Activated naive CD4-positive, alpha-beta T cell treated with anti-CD3 and anti-CD28 coated beads, Interleukin-2, amount 10 ng/mL, durations not matched to agents 7 days and 5 days (primary cell): Measurements from ENCODE around the gene FOXO3B.
"Not testable (repeated sequence)": the region's sequence is repeated elsewhere in the genome, so short reads cannot be mapped to it uniquely, and the experiment has no call there.

Experiments
- CTCF ChIA-PET: fragments of 350-600 bp; sonication (Branson Sonifier 250); formaldehyde crosslinking; loops from one replicate; lab custom pipeline; 2021; ENCODE audit warnings: antibody characterized with exemption; lab: Charles Lee
- DNase-seq: peaks from one replicate; pipeline ENCODE4 v3.0.0-alpha.2; 2020
- H3K27ac Mint-ChIP-seq: one replicate; pipeline ENCODE4 v1.8.0; 2021; ENCODE audit warnings: mild to moderate bottlenecking, moderate library complexity, mixed read lengths
- H3K27me3 Mint-ChIP-seq: one replicate; pipeline ENCODE4 v1.8.0; 2021; ENCODE audit warnings: mild to moderate bottlenecking, mixed read lengths
- H3K36me3 Mint-ChIP-seq: one replicate; pipeline ENCODE4 v1.8.0; 2021; ENCODE audit warnings: mixed read lengths
- H3K4me1 Mint-ChIP-seq: one replicate; pipeline ENCODE4 v1.8.0; 2021; ENCODE audit warnings: mixed read lengths
- H3K4me3 Mint-ChIP-seq: one replicate; pipeline ENCODE4 v1.8.0; 2021; ENCODE audit warnings: mild to moderate bottlenecking, moderate library complexity, mixed read lengths
- H3K9me3 Mint-ChIP-seq: one replicate; pipeline ENCODE4 v1.8.0; 2021; ENCODE audit warnings: mixed read lengths

Gene FOXO3B

DNA sequence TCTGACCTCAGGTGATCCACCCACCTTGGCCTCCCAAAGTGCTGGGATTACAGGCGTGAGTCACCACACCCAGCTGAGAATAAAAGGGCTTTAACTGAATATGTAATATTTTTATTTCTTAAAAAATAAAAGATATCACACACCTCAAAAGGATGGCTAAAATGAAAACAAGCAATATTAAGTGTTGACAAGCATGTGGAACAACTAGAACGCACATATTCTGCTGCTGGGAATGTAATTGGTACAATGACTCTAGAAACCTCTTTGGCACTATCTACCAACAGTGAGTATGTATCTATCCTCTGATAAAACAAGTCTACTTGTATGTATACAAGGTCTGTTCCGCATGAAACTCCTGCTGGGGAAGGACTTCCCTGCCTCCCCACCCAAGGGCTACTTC, 5.2 kb downstream of the FOXO3B start:
- H3K9me3 Mint-ChIP-seq, H3K4me3 Mint-ChIP-seq, H3K4me1 Mint-ChIP-seq, DNase-seq, CTCF ChIA-PET, H3K27me3 Mint-ChIP-seq, H3K27ac Mint-ChIP-seq: not testable (repeated sequence)
- peaks cover 19% of the 10 kb centered on the region for H3K36me3 Mint-ChIP-seq

- H3K36me3 Mint-ChIP-seq, result peaks cover 35% of the 10 kb centered on the region
These were observed 9.5 kb downstream of the FOXO3B start for GRCh38 chr17:18672395-18673227.

GRCh38 chr17:18668625-18669024, 13.5 kb downstream of the FOXO3B start:
- H3K4me3 Mint-ChIP-seq, CTCF ChIA-PET, H3K4me1 Mint-ChIP-seq, H3K27ac Mint-ChIP-seq, DNase-seq, H3K27me3 Mint-ChIP-seq: not testable (repeated sequence)
- Mint-ChIP-seq H3K36me3 (peaks cover 26% of the 10 kb centered on the region), H3K9me3 (peaks cover 30% of the 10 kb centered on the region)

More at GRCh38 chr17:18672395-18673227, 9.5 kb downstream of the FOXO3B start:
- H3K4me1 Mint-ChIP-seq, H3K4me3 Mint-ChIP-seq, H3K27ac Mint-ChIP-seq, CTCF ChIA-PET, H3K27me3 Mint-ChIP-seq, DNase-seq: not testable (repeated sequence)
- peaks cover 26% of the 10 kb centered on the region for H3K9me3 Mint-ChIP-seq

- Mint-ChIP-seq H3K9me3 (peaks cover 41% of the 10 kb centered on the region), H3K36me3 (peaks cover 27% of the 10 kb centered on the region)
- CTCF ChIA-PET, result not testable (repeated sequence)
These were observed 14.6 kb downstream of the FOXO3B start for GRCh38 chr17:18667535-18667934.

DNA sequence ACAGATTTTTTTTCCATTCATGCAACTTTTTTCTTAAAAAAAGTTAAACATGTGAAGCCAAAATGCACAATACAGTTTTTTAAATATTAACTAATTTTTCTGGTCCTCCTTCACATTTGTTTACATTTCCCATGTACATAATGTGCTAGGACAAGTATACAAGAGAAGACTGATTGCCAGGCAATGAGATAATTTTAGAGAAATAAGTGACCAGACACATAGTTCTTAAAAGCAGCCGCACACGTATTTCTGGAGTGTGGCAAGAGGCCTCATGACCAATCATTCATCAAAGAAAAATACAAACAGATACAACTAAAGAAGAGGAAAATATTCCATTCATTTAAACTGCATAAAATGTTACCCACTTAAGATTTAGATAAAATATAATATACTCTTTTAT, 15.8 kb downstream of the FOXO3B start:
- peaks cover 25% of the 10 kb centered on the region for H3K36me3 Mint-ChIP-seq
- H3K27ac Mint-ChIP-seq, result not testable (repeated sequence)

More at GRCh38 chr17:18667535-18667934, 14.6 kb downstream of the FOXO3B start:
- not testable (repeated sequence) for DNase-seq, H3K4me1 Mint-ChIP-seq, H3K27me3 Mint-ChIP-seq, H3K27ac Mint-ChIP-seq, H3K4me3 Mint-ChIP-seq

GRCh38 chr17:18661924-18662624, 20.0 kb downstream of the FOXO3B start:
- H3K9me3 Mint-ChIP-seq, result peaks cover 33% of the 10 kb centered on the region
- not testable (repeated sequence) for H3K4me3 Mint-ChIP-seq, H3K27ac Mint-ChIP-seq

More for the DNA sequence above, 15.8 kb downstream of the FOXO3B start:
- H3K27me3 Mint-ChIP-seq, H3K4me3 Mint-ChIP-seq, DNase-seq, H3K4me1 Mint-ChIP-seq, CTCF ChIA-PET: not testable (repeated sequence)
- H3K9me3 Mint-ChIP-seq, result peaks cover 46% of the 10 kb centered on the region

GRCh38 chr17:18650094-18650493, 32.0 kb downstream of the FOXO3B start:
- peaks cover 11% of the 10 kb centered on the region for H3K27me3 Mint-ChIP-seq
- H3K4me1 Mint-ChIP-seq, H3K4me3 Mint-ChIP-seq, H3K27ac Mint-ChIP-seq, H3K36me3 Mint-ChIP-seq, CTCF ChIA-PET, DNase-seq, H3K9me3 Mint-ChIP-seq: not testable (repeated sequence)

More at GRCh38 chr17:18661924-18662624, 20.0 kb downstream of the FOXO3B start:
- H3K27me3 Mint-ChIP-seq, CTCF ChIA-PET, H3K36me3 Mint-ChIP-seq, DNase-seq, H3K4me1 Mint-ChIP-seq: not testable (repeated sequence)

- H3K4me3 Mint-ChIP-seq, CTCF ChIA-PET, H3K4me1 Mint-ChIP-seq, DNase-seq, H3K36me3 Mint-ChIP-seq, H3K27me3 Mint-ChIP-seq, H3K9me3 Mint-ChIP-seq, H3K27ac Mint-ChIP-seq: not testable (repeated sequence)
These were observed 37.8 kb downstream of the FOXO3B start, which contains the start of gene TBC1D28 for GRCh38 chr17:18644291-18644690. TBC1D28 (minus strand) TSS chr17:18644391; CDS start chr17:18641352, 3,039 bp downstream.

DNA sequence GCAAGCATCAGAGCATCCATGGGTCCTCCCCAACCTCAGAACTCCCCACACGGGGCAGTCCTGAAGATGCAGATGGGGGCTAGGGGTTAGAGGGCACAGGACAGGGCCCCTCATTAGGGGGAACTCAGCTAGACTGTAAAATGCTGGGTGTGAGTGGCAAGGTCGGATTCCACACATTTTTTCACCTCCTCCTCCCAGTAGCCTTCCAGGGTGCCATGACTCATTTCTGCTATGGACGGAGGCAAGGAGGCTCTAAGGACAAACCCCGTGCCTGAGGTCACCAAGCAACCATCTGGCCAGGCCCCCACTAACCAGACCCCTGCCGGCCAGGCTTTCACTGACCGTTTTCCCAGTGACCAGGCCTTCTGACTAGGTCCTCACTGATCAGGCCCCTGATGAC, 39.0 kb downstream of the FOXO3B start:
- DNase-seq, H3K4me1 Mint-ChIP-seq, H3K4me3 Mint-ChIP-seq, H3K27me3 Mint-ChIP-seq, CTCF ChIA-PET, H3K36me3 Mint-ChIP-seq, H3K27ac Mint-ChIP-seq, H3K9me3 Mint-ChIP-seq: not testable (repeated sequence)

- DNase-seq, CTCF ChIA-PET, H3K4me3 Mint-ChIP-seq, H3K9me3 Mint-ChIP-seq, H3K4me1 Mint-ChIP-seq, H3K27ac Mint-ChIP-seq, H3K36me3 Mint-ChIP-seq: not testable (repeated sequence)
- peaks cover 43% of the 10 kb centered on the region for H3K27me3 Mint-ChIP-seq
These were observed 43.8 kb downstream of the FOXO3B start for GRCh38 chr17:18638357-18638756.

GRCh38 chr17:18636237-18636636, 45.9 kb downstream of the FOXO3B start:
- peaks cover 43% of the 10 kb centered on the region for H3K27me3 Mint-ChIP-seq
- H3K36me3 Mint-ChIP-seq, H3K4me3 Mint-ChIP-seq, H3K9me3 Mint-ChIP-seq, H3K4me1 Mint-ChIP-seq, H3K27ac Mint-ChIP-seq, DNase-seq, CTCF ChIA-PET: not testable (repeated sequence)

DNA sequence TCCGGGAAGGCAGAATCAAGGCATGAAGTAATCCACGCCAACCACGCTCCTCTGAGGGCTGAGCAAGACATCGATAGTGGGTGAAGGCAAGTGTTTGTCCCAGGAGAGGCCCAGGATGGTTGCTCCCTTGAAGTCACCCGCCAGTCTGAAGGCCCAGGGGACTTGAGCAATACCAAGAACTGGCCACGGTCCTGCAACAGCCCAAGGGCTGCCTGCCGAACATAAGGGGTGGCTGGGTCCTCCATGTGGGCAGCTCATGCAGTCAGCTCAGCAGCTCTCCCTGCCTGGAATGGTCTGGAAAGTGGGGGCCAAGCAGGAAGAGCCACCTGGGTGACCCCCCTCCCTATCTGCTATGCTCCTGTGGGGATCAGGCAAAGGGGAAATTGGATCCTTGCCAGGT, 46.3 kb downstream of the FOXO3B start:
- H3K4me1 Mint-ChIP-seq, H3K4me3 Mint-ChIP-seq, H3K36me3 Mint-ChIP-seq, H3K27ac Mint-ChIP-seq, H3K9me3 Mint-ChIP-seq, CTCF ChIA-PET, DNase-seq: not testable (repeated sequence)
- peaks cover 43% of the 10 kb centered on the region for H3K27me3 Mint-ChIP-seq

DNA sequence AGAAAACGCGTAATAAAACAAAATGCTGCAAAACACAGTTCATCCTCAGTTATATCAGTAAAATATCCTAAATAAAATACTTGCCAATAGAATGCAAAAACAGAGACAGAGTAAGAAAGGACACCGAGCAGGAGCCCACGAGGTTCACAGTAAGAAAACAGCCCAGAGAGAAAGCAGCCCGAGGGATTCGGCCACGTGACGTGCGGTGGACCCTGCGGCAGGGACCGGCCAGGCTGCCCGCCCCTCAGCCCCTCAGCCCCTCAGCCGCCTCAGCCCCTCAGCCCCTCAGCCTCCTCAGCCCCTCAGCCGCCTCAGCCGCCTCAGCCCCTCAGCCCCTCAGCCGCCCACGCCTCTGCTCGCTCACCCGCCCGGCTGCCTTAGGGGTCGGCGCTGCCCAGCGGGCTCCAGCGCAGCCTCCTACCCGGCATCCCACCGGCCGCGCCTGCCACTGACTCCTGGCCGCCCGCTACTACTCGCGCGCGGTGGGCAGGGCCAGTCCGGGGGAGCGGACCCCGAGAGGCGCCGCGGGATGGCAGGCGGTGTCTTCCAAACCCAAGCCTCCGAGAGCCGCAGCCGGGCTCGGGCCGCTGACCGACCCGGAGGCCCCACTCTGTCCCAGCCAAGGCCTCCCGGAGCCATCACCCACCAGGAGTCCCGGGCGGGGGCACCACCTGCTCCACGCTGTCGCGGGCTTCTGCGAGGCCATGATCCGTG, 47.4 kb downstream of the FOXO3B start:
- H3K4me1 Mint-ChIP-seq, DNase-seq, CTCF ChIA-PET, H3K36me3 Mint-ChIP-seq, H3K9me3 Mint-ChIP-seq, H3K27ac Mint-ChIP-seq, H3K4me3 Mint-ChIP-seq: not testable (repeated sequence)
- H3K27me3 Mint-ChIP-seq, result peaks cover 43% of the 10 kb centered on the region
